GM13976 (cell line): ENCODE measurements around the gene SDE2.
"Not testable (repeated sequence)": the region's sequence is repeated elsewhere in the genome, so short reads cannot be mapped to it uniquely, and the experiment has no call there.

Experiments used
- DNase-seq: peaks from one replicate; pipeline ENCODE4 v3.0.0; 2012; ENCODE audit warnings: low spot score
- in situ Hi-C: fragments of 300-500 bp; cut with MboI; formaldehyde crosslinking; loops from one replicate; pipeline ENCODE4 v1.12.0; 2022; ENCODE audit warnings: low sequenced_read_pairs, mixed read lengths, inconsistent platforms; ENCODE audit not compliant: unreplicated experiment
- TF ChIP-seq, protein P1 (sequence below): IDR thresholded peaks from 2 replicates; pipeline ENCODE4 v1.5.1; 2012; ENCODE audit warnings: borderline replicate concordance, mild to moderate bottlenecking; ENCODE audit not compliant: insufficient read depth; ENCODE audit errors: extremely low read depth, missing control alignments, control extremely low read depth

Gene SDE2

DNA sequence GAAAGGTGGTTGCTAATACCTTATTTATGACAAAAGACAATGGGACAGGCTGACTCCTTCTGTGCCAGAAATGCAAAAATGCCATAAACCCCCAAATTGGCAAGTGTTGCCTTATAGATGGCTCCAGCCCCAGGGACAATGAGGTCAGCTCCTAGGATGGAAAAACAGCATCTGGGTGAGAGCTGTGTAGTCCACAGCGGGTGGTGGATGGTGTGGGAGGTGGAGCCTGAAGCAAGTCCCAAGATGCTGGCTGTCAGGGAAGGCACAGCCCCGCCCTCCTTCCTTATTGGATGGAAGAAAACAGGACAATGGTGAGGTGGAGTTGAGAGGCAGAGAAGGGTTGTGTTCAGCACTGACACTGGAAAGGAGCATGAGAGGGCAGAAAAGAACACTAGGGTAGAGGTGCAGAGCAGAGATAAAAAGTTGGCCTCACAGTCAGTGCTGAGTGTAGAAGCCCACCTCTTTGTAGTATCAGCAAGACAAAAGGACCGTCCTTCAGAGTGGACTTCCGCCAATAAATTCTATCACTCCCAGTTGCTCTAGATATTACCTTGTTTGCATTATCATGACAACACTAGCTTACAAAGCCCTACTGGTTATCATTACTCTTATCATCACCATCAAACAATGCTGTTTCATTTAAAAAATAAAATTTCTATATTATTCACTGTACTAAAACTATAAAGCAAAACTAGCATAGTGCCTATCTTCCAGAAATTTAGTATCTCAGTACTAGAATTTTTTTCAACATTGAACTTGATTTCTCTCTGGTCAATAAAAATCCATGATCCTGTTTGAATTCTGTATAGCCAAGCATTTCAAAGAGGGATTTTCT, 3.7 kb upstream of the SDE2 start:
- no peak for DNase-seq
- TF ChIP-seq, protein P1, sequence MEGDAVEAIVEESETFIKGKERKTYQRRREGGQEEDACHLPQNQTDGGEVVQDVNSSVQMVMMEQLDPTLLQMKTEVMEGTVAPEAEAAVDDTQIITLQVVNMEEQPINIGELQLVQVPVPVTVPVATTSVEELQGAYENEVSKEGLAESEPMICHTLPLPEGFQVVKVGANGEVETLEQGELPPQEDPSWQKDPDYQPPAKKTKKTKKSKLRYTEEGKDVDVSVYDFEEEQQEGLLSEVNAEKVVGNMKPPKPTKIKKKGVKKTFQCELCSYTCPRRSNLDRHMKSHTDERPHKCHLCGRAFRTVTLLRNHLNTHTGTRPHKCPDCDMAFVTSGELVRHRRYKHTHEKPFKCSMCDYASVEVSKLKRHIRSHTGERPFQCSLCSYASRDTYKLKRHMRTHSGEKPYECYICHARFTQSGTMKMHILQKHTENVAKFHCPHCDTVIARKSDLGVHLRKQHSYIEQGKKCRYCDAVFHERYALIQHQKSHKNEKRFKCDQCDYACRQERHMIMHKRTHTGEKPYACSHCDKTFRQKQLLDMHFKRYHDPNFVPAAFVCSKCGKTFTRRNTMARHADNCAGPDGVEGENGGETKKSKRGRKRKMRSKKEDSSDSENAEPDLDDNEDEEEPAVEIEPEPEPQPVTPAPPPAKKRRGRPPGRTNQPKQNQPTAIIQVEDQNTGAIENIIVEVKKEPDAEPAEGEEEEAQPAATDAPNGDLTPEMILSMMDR, result no peak
- in situ Hi-C loops, result no loop called here

DNA sequence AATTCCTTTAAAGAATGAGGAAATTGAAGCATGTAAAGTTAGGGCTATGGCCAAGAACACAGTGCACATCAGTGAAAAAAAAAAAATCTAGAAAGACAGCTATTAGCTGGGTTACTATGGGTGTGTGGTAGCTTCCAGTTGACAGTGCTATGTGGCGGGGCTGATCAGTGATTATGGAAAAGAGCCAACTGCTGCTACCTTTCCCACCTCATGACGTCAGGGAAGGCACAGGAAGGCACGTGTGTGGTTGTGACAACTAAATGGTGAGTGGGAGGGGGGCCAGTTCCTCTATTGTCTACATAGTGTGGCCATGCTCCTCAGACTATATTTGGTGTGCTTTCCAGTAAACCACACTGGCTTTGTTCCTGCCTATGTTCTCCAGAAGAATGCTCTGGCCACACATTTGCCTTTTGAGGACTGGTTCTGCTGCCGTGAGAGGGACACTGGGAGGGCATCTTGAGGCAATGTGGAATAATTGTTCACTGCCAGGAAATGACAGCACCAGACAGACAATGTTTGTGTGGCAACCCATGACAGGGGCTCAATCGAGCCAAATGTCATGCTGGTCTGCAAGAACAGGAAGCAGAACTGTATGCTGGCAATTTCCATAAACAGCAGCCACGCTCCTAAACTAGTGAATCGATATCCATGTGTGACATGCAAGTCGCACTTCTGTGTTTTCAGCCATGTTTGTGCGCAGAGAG, 3.0 kb upstream of the SDE2 start:
- DNase-seq, result peak; percentile 35
- TF ChIP-seq, protein P1, result no peak
- in situ Hi-C loops, result no loop called here

DNA sequence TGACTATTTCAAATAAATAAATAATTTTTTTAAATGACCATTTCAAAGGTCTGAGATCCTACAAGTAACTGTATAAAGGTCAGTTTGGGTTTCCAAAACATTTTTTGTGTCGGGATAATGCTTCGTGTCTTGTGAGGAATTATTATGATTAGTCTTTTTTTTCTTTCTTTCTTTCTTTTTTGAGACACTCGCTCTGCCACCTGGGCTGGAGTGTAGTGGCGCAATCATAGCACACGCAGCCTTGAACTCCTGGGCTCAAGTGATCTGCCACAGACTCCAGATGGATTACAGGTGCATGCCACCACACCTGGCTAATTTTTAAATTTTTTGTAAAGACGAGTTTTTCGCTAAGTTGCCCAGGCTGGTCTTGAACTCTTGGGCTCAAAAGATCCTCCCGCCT, 1.9 kb upstream of the SDE2 start:
- TF ChIP-seq, protein P1, result no peak
- DNase-seq, result no peak
- in situ Hi-C loops, result no loop called here

DNA sequence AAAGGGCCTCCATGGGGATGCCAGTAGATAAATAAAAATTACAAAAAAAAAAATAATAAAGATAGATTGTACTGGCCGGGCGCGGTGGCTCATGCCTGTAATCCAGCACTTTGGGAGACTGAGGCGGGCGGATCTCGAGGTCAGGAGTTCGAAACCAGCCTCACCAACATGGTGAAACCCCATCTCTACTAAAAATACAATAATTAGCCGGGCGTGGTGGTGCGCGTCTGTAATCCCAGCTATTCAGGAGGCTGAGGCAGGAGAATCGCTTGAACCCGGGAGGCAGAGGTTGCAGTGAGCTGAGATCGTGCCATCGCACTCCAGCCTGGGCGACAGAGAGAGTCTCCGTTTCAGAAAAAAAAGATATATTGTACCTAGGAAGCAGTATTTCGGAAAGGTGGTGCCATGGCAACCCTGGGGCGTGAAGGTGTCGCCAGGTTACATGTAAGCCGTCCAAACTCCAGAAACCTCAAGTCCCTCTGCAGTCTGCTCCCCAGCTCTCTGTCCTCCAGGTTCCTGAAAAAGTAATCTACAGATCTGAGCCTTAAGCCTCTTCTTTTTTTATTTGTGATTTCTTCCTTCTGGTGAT, 1.4 kb upstream of the SDE2 start:
- DNase-seq, in situ Hi-C loops: not testable (repeated sequence)

DNA sequence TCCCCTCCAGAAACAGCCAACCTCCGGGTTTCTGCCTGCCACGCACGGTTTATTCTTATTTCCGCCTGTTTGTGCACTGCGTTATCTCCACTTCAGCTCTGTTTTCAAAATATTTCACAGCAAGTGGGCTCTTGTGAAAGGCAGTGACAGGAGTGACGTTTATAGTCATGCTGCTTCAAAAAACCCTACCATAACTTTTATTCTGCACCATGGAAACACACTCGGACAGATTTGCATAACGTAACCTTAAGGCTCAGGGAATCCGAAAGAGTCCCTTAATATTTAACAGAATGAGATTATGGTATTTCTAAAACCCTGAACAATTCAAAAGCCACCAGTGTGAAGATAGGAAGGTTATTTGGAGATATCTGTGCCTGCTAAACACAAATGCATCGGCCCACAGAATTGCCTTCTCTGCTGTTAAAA, 782 bp upstream of the SDE2 start:
- in situ Hi-C loops, result no loop called here
- DNase-seq, result peak; percentile 57
- TF ChIP-seq, protein P1, result no peak

DNA sequence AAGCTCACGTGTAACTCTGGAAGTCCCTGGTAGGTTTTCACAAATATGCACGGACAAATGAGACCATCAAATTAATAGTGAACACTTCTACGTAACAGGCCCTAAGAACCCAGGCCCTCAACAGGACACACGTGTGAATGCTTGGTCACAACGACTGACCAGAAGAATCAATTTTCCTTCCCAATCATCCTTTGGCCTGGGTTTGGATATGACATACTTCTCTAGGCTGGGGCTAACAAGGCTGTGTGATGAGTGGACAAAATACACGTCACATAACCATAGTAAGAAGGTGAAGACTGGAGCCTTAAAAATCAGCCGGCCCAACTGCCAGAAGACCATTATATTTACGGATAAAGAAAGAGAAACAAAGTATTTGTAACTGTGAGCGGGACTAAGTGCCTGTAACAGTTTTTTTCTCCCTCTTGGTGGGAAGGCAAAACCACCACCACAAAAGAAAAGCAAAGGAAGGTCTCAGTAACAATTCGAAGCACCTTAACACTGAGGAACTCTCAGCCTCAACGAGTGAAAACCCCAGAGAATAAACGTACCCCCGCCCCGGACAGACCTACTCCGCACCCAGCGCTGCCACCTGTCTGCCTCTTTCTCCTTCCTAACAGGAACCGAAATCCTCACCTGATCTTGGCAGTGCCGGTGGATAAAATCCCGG, 450 bp downstream of the SDE2 start:
- in situ Hi-C loops, result no loop called here
- DNase-seq, result no peak
- TF ChIP-seq, protein P1, result no peak

DNA sequence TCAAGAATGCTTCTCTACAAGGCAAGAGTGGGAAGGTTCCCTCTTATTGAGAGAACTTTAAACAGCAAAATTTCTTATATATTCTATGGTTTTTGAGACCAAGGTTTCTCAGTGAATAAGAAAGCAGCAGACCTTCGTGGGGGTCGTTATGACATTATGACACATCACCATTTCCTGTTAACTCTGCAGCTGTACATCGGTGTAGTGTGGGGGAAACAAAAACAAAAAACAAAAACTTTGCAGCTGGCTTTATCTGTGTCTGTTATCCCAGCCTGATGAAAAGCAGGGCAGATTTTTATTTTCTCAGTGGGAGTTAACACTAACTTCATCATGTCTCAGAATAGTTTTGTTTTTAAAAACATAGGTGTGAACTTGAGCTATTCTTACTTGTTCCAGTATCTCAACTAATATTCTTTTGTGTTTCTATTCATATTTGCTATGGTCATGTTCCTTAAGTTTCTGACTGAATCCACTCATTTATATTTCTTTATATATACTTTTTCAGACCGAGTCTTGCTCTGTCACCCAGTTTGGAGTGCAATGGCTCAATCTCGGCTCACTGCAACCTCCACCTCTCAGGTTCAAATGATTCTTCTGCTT, 2.1 kb downstream of the SDE2 start:
- in situ Hi-C loops, result no loop called here
- TF ChIP-seq, protein P1, result no peak
- no peak for DNase-seq
